ENCODE data around the gene GLT6D1. TPM values are rescaled to one million over a fixed set of nuclear protein-coding genes. Genes with fewer than 3 reads are reported as not detected.
"Not testable (repeated sequence)": the region's sequence is repeated elsewhere in the genome, so short reads cannot be mapped to it uniquely, and the experiment has no call there.

The GLT6D1 gene
- total RNA-seq, 1 donor from 2014 or later: not detected

DNA sequence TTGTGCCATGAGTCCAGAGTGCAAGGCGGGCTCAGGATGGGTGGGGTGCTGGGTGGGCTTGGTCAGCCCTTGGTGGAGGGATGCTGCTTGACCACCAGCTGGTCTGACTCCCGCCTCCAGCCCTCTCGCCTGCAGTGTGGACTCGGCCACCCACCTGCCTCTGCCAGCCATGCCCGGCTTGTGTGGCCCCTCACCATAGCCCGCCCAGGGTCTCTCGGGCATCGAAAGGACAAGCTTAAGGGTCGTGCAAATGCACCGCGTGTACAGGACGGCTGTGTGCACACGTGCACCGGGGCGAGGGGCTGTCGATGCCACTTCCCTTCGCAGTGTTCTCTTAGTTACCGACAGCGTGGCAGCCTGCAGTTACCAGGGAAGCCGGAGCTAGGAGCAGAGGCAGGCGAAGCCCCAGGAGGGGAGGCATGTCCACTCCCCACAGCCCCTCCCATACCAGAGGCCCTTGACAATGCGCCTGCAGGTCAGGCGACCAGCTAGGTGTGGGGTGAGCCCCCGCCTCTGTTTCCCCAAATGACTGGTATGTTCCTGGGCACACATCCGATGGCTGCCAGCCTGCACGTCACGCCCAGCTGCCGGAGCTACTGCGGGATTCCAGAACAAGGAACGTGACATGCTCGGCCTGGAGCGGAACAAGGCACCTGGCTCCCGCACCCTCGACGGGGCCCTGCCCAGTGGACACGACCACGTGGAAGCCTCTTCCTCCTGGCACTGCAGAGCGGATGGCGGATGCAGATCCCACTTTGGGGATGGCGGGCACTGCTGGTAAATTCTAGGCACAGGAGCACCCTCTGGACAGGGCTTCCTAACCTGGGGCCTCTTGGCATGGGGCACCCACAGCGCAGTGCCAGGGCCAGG is 31.6 kb upstream of the GLT6D1 start:
- no peak overlapping the region for H3K4me3 ChIP-seq (ENCODE audit: low read depth, low read length)
- TF ChIP-seq, protein P1, sequence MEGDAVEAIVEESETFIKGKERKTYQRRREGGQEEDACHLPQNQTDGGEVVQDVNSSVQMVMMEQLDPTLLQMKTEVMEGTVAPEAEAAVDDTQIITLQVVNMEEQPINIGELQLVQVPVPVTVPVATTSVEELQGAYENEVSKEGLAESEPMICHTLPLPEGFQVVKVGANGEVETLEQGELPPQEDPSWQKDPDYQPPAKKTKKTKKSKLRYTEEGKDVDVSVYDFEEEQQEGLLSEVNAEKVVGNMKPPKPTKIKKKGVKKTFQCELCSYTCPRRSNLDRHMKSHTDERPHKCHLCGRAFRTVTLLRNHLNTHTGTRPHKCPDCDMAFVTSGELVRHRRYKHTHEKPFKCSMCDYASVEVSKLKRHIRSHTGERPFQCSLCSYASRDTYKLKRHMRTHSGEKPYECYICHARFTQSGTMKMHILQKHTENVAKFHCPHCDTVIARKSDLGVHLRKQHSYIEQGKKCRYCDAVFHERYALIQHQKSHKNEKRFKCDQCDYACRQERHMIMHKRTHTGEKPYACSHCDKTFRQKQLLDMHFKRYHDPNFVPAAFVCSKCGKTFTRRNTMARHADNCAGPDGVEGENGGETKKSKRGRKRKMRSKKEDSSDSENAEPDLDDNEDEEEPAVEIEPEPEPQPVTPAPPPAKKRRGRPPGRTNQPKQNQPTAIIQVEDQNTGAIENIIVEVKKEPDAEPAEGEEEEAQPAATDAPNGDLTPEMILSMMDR (conservative IDR thresholded peaks at IDR 0.05; ENCODE audit: low read depth, low read length): no peak
- no peak for DNase-seq (ENCODE audit: low read depth)

DNA sequence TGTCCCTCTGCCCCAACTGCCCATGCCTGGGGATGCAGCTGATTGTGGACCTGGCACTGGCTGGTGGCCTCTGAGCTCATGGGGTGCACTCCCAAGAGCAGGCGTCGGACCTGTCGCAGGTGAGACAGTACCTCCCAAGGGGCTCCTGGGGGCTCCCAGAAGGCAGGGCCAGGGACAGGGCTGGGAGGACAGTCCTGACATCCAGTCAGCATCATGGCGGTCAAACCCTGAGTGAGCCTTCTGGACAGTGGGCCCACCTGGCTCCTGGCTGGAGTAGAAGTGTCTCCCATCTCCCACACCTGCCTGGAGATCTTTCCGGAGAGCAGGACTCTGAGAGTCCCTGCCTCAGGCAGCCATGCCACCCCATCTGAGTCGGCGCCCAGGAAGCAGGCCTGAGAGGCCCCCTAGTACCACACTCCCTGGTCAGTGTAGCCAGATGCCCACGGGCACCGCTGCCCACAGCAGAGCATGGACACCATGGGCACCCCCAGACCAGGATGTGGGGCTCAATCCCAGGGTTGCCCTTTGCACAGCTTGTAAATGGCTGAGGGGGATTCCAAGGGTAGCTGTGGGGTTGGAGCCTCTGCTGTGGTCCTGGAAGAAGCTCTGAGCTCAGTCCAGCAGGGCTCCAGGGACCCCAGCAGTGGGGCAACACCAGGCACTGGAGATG is 30.4 kb upstream of the GLT6D1 start:
- no peak for DNase-seq (ENCODE audit: low read depth)
- TF ChIP-seq, protein P1 (conservative IDR thresholded peaks at IDR 0.05; ENCODE audit: low read depth, low read length): no peak
- no peak overlapping the region for H3K4me3 ChIP-seq (ENCODE audit: low read depth, low read length)

GRCh38 chr9:135669018-135669417 is 29.7 kb upstream of the GLT6D1 start:
- not testable (repeated sequence) for DNase-seq (ENCODE audit: low read depth); H3K4me3 ChIP-seq (ENCODE audit: low read depth, low read length)

DNA sequence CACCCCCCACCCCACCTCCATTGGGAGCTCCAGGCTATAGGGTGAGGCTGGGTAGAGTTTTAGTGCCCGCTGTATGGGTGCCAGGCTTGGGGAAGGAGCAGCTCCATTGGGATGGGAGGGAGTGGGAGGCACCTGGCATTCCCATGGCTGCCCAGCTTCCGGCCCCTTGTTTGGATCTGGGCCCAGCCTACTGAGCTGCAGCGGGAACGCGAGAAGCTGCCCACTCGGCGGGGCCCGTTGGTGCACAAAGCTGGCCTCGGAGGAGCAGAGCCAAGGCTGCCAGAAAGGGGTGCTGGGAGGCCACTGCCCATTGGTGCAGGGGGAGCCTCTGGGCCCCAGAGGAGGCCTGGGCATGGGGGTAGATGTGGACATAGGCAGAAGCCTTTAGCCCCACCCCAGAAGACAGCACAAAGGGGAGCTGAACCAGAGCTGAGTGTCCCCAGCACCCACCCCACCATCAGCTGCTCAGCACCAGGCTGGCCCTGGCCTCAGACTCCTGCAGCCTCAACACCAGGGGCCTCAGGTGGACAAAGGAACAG is 28.2 kb upstream of the GLT6D1 start:
- no peak overlapping the region for H3K4me3 ChIP-seq (ENCODE audit: low read depth, low read length)
- TF ChIP-seq, protein P1 (conservative IDR thresholded peaks at IDR 0.05; ENCODE audit: low read depth, low read length): no peak
- no peak for DNase-seq (ENCODE audit: low read depth)

- no peak overlapping the region for H3K4me3 ChIP-seq (ENCODE audit: low read depth, low read length)
- no peak for DNase-seq (ENCODE audit: low read depth)
- TF ChIP-seq, protein P1 (conservative IDR thresholded peaks at IDR 0.05; ENCODE audit: low read depth, low read length): no peak
Observed at GRCh38 chr9:135666534-135667462, 27.5 kb upstream of the GLT6D1 start.

DNA sequence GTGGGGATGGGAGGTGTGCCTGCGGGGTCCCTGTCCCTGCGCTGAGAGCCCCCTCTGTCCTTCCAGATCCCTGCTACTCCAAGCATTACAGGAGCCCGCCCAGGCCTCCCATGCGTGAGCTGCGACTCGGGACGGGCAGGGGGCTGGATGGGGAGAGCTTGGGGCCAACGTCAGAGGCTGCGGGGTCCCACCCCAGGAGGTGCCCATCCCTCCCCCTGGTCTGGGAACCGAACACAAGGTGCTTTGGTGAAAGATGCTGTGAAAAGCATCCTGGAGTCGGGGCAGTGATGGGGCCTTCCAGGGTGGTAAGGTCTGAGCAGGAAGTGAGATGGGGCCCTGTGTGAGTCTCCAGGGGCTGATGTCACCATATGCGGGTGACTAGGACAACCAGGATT is 26.5 kb upstream of the GLT6D1 start:
- DNase-seq (ENCODE audit: low read depth): no peak
- TF ChIP-seq, protein P1 (conservative IDR thresholded peaks at IDR 0.05; ENCODE audit: low read depth, low read length): no peak
- no peak overlapping the region for H3K4me3 ChIP-seq (ENCODE audit: low read depth, low read length)
